OCI-LY7 (cell line): ENCODE measurements around the gene TESMIN. TPM values are rescaled to one million over a fixed set of nuclear protein-coding genes. Genes with fewer than 3 reads are reported as not detected.

Source experiments
- BruUV-seq: library from RNA; stranded (reverse); fragments of 400-500 nt; replicated peaks from 2 replicates; lab custom pipeline; 2021; lab: Mats Ljungman, UMichigan
- CTCF ChIA-PET: fragments of 300-600 bp; sonication (Branson Sonifier 250); formaldehyde crosslinking; loops from one replicate; lab custom pipeline; 2022; ENCODE audit warnings: antibody characterized with exemption; ENCODE audit not compliant: unreplicated experiment; lab: Charles Lee
- POLR2A ChIA-PET: fragments of 300-600 bp; sonication (Branson Sonifier 250); formaldehyde crosslinking; loops from one replicate; lab custom pipeline; 2022; ENCODE audit warnings: antibody characterized with exemption; lab: Charles Lee
- DNase-seq: peaks from one replicate; pipeline ENCODE4 v3.0.0-alpha.2; 2015; ENCODE audit warnings: low spot score
- H2AFZ ChIP-seq: fragments of 200-600 bp; sonication (generic), shearing (Covaris generic); 2 replicates; pipeline ENCODE4 v1.6.1; 2014; ENCODE audit warnings: mild to moderate bottlenecking, antibody characterized with exemption, low read length, moderate library complexity
- H3K27ac ChIP-seq: fragments of 200-600 bp; sonication (generic); 2 replicates; pipeline ENCODE4 v1.5.1; 2014; ENCODE audit warnings: mixed run types, low read depth, mild to moderate bottlenecking, moderate library complexity, low read length, inconsistent platforms; ENCODE audit not compliant: poor library complexity, severe bottlenecking
- H3K36me3 ChIP-seq: fragments of 200-600 bp; sonication (generic); 2 replicates; pipeline ENCODE4 v1.6.1; 2014; ENCODE audit warnings: mild to moderate bottlenecking, antibody characterized with exemption, low read length, moderate library complexity, mixed read lengths; ENCODE audit not compliant: insufficient read depth
- H3K4me1 ChIP-seq: fragments of 200-600 bp; sonication (generic); 2 replicates; pipeline ENCODE4 v1.5.1; 2014; ENCODE audit warnings: mild to moderate bottlenecking, low read length; ENCODE audit not compliant: insufficient read depth, poor library complexity, severe bottlenecking
- H3K4me2 ChIP-seq: fragments of 200-600 bp; sonication (generic); 2 replicates; pipeline ENCODE4 v1.6.1; 2014; ENCODE audit warnings: mild to moderate bottlenecking, low read length
- H3K4me3 ChIP-seq: fragments of 200-600 bp; sonication (generic); 2 replicates; pipeline ENCODE4 v1.5.1; 2014; ENCODE audit warnings: mild to moderate bottlenecking, low read depth, low read length; ENCODE audit not compliant: poor library complexity, severe bottlenecking
- H3K79me2 ChIP-seq: fragments of 200-600 bp; sonication (generic); 2 replicates; pipeline ENCODE4 v1.6.1; 2016; ENCODE audit warnings: low read depth, mild to moderate bottlenecking, low read length, moderate library complexity, mixed read lengths; ENCODE audit not compliant: insufficient read depth
- H3K9me2 ChIP-seq: fragments of 200-600 bp; sonication (generic); 2 replicates; pipeline ENCODE4 v1.6.1; 2016; ENCODE audit warnings: mild to moderate bottlenecking, low read length, mixed read lengths; ENCODE audit not compliant: insufficient read depth
- H3K9me3 ChIP-seq: fragments of 200-600 bp; sonication (generic); 2 replicates; pipeline ENCODE4 v1.6.1; 2014; ENCODE audit warnings: mild to moderate bottlenecking, mixed run types, low read length, mixed read lengths
- H4K20me1 ChIP-seq: fragments of 200-600 bp; sonication (generic); 2 replicates; pipeline ENCODE4 v1.6.1; 2014; ENCODE audit warnings: mild to moderate bottlenecking, antibody characterized with exemption, low read length, moderate library complexity, mixed read lengths; ENCODE audit not compliant: insufficient read depth
- EZH2phosphoT487 ChIP-seq: fragments of 200-600 bp; sonication (generic); IDR thresholded peaks from 2 replicates; pipeline ENCODE4 v1.6.1; 2018; ENCODE audit warnings: low read depth, borderline replicate concordance, mild to moderate bottlenecking, mixed run types, antibody characterized with exemption, low read length, moderate library complexity, mixed read lengths
- intact Hi-C: fragments of 100-400 bp; cut with micrococcal nuclease; formaldehyde crosslinking; loops from one replicate; pipeline ENCODE4 v1.10.0; 2022; ENCODE audit not compliant: unreplicated experiment
- total RNA-seq, 2 experiments: library from RNA; depleted of rRNA in 1 of 2; stranded (reverse); fragments of >200 nt in 1 of 2; shearing (Covaris generic) in 1 of 2; gene quantifications; 2 replicates each; pipeline ENCODE4 v1.2.3, GENCODE V29; 2014 to 2022
- TF ChIP-seq, protein P1 (sequence below): fragments of 200-600 bp; sonication (generic); conservative IDR thresholded peaks from 2 replicates; pipeline ENCODE4 v1.5.1; 2014; ENCODE audit warnings: mild to moderate bottlenecking, antibody characterized with exemption, low read length, moderate library complexity, mixed read lengths

Gene TESMIN
- total RNA-seq, 2 experiments from 2014 or later: 13.0 to 19.4 TPM

DNA sequence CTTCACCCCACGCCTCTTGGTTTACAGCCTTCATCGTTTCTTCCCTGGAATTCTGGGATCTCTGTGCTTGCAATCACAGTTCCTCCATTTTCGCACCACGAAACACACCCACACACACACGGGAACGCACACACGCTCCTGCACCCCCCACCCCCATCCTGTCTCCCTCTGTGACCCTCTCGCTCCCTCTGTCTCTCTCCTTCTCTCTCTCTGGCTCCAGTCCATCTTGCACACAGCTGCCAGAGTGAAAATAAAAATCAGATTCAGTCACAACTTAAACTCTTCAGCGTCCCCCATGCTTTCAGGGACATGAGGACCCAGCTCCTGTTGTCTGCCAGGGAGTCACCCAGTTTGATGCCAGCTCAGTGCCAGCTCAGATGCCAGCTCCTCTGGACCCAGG, 64.0 kb downstream of the TESMIN start:
- H2AFZ ChIP-seq: no peak overlapping the region
- TF ChIP-seq EZH2phosphoT487: no peak
- TF ChIP-seq, protein P1, sequence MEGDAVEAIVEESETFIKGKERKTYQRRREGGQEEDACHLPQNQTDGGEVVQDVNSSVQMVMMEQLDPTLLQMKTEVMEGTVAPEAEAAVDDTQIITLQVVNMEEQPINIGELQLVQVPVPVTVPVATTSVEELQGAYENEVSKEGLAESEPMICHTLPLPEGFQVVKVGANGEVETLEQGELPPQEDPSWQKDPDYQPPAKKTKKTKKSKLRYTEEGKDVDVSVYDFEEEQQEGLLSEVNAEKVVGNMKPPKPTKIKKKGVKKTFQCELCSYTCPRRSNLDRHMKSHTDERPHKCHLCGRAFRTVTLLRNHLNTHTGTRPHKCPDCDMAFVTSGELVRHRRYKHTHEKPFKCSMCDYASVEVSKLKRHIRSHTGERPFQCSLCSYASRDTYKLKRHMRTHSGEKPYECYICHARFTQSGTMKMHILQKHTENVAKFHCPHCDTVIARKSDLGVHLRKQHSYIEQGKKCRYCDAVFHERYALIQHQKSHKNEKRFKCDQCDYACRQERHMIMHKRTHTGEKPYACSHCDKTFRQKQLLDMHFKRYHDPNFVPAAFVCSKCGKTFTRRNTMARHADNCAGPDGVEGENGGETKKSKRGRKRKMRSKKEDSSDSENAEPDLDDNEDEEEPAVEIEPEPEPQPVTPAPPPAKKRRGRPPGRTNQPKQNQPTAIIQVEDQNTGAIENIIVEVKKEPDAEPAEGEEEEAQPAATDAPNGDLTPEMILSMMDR: no peak
- H3K9me3 ChIP-seq: no peaks in the 10 kb centered on the region
- no peak overlapping the region for H3K4me3 ChIP-seq
- DNase-seq: no peak
- H3K4me1 ChIP-seq: no peaks in the 10 kb centered on the region
- no peaks in the 10 kb centered on the region for H3K79me2 ChIP-seq
- no TSS peak for BruUV-seq
- no peak overlapping the region for H3K4me2 ChIP-seq
- POLR2A ChIA-PET: no interaction called here
- H3K9me2 ChIP-seq: no peaks in the 10 kb centered on the region
- no peaks in the 10 kb centered on the region for H4K20me1 ChIP-seq
- no peak overlapping the region for H3K27ac ChIP-seq
- CTCF ChIA-PET: no interaction called here
- H3K36me3 ChIP-seq: no peaks in the 10 kb centered on the region
- intact Hi-C loops: no loop called here

DNA sequence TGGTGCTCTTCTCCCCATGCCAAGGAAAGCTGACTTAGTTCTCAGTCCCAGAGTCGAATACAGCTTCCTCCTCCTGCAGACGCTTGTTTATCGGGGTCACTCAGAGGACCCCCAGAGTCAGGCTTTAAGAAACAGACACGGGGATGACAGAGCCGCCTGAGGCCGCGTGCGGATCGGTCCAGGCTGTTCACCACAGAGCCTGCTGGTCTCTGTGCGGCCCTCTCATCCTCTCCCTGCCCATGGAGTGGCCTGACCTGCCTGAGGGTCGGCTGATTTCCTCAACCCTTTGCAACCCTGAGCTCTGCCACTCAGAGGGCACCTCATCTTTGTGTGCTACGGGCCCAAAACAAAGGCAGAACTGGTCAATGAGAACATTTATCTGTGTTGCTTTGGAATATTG, 64.8 kb downstream of the TESMIN start:
- DNase-seq: no peak
- no peaks in the 10 kb centered on the region for H3K9me3 ChIP-seq
- H3K9me2 ChIP-seq: no peaks in the 10 kb centered on the region
- no peak overlapping the region for H3K27ac ChIP-seq
- no TSS peak for BruUV-seq
- TF ChIP-seq, protein P1: no peak
- TF ChIP-seq EZH2phosphoT487: no peak
- no peaks in the 10 kb centered on the region for H4K20me1 ChIP-seq
- H3K4me1 ChIP-seq: no peaks in the 10 kb centered on the region
- CTCF ChIA-PET: no interaction called here
- POLR2A ChIA-PET: no interaction called here
- H2AFZ ChIP-seq: no peak overlapping the region
- H3K79me2 ChIP-seq: no peaks in the 10 kb centered on the region
- no peaks in the 10 kb centered on the region for H3K36me3 ChIP-seq
- intact Hi-C loops: no loop called here
- no peak overlapping the region for H3K4me2 ChIP-seq
- H3K4me3 ChIP-seq: no peak overlapping the region

GRCh38 chr11:68685656-68686380, 65.5 kb downstream of the TESMIN start:
- Histone ChIP-seq H3K27ac (no peak overlapping the region), H3K79me2 (no peaks in the 10 kb centered on the region), H3K4me3 (no peak overlapping the region), H3K9me3 (no peaks in the 10 kb centered on the region), H3K9me2 (no peaks in the 10 kb centered on the region), H3K4me2 (no peak overlapping the region), H3K4me1 (no peaks in the 10 kb centered on the region), H2AFZ (no peak overlapping the region), H4K20me1 (no peaks in the 10 kb centered on the region), H3K36me3 (no peaks in the 10 kb centered on the region)
- CTCF ChIA-PET: no interaction called here
- DNase-seq: no peak
- POLR2A ChIA-PET: no interaction called here
- BruUV-seq: no TSS peak
- TF ChIP-seq, protein P1: no peak
- TF ChIP-seq EZH2phosphoT487: no peak
- intact Hi-C loops: no loop called here
